Subcutaneous adipose tissue (tissue), 4 donors: Measurements from ENCODE around the gene DUS4L. TPM values are rescaled to one million over a fixed set of nuclear protein-coding genes. Genes with fewer than 3 reads are reported as not detected.

ENCODE experiments used
- total RNA-seq, 4 donors: library from RNA; depleted of rRNA; stranded (reverse); fragments of >200 nt; gene quantifications; one replicate each; pipeline ENCODE4 v1.1.0, GENCODE V29; 2016
- TF ChIP-seq, protein P1 (sequence below): fragments of 450-650 bp; IDR thresholded peaks from one replicate; pipeline ENCODE4 v1.5.1; 2016; ENCODE audit warnings: low read depth, mild to moderate bottlenecking, control low read depth, antibody characterized with exemption, moderate library complexity

The DUS4L gene, protein sequence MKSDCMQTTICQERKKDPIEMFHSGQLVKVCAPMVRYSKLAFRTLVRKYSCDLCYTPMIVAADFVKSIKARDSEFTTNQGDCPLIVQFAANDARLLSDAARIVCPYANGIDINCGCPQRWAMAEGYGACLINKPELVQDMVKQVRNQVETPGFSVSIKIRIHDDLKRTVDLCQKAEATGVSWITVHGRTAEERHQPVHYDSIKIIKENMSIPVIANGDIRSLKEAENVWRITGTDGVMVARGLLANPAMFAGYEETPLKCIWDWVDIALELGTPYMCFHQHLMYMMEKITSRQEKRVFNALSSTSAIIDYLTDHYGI
- 10 to 100 TPM in 2 of 4 donors, 1 to 10 TPM in 2; 6.3 to 12.6 (median 8.7) TPM for total RNA-seq

DNA sequence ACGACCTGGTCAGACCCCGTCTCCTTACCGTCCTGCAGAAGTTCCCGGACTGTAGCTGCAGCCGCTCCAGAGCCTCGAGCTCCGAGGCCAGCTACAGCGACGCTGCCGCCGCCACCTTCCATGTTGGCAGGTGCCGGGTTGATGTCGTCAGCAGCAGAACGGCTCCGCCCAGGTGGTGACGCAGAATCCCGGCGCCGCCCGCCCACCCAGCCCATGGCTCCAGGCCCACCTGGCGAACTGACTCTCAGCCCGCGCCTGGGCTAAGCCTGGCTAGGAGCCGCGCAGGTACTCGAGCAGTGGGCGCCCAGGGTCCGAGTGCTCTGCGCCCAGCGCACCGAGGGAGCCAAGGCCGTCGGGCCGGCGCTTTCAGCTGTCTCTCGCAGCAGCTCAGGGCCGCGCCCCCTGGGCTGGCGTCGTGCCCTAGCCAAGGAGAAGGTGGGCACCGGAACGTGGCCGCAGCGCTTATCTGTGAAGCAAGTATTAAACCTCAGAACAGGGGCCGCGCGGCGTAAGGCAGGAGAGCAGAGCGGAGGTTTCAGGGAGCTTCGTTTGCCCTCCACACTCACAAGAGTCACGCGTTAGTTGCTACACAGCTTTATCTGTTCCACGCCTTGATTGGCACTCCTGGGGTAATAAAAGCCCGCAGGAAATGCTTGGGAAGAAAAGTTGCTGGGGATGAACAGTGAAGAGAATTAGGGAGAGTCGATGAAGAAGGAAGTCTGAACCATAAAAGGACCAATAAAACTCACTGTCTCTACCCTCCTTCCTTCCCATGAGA lies at the start of gene DUS4L, which contains the start of gene COG5:
DUS4L (plus strand) TSS at position 197 of the 778 bp plus-strand sequence. CDS start 3,100 bp downstream, outside the sequence.
COG5 (minus strand) TSS at position 146 of the 778 bp plus-strand sequence; CDS start at position 122, 24 bp downstream.
- TF ChIP-seq, protein P1, sequence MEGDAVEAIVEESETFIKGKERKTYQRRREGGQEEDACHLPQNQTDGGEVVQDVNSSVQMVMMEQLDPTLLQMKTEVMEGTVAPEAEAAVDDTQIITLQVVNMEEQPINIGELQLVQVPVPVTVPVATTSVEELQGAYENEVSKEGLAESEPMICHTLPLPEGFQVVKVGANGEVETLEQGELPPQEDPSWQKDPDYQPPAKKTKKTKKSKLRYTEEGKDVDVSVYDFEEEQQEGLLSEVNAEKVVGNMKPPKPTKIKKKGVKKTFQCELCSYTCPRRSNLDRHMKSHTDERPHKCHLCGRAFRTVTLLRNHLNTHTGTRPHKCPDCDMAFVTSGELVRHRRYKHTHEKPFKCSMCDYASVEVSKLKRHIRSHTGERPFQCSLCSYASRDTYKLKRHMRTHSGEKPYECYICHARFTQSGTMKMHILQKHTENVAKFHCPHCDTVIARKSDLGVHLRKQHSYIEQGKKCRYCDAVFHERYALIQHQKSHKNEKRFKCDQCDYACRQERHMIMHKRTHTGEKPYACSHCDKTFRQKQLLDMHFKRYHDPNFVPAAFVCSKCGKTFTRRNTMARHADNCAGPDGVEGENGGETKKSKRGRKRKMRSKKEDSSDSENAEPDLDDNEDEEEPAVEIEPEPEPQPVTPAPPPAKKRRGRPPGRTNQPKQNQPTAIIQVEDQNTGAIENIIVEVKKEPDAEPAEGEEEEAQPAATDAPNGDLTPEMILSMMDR = no peak

DNA sequence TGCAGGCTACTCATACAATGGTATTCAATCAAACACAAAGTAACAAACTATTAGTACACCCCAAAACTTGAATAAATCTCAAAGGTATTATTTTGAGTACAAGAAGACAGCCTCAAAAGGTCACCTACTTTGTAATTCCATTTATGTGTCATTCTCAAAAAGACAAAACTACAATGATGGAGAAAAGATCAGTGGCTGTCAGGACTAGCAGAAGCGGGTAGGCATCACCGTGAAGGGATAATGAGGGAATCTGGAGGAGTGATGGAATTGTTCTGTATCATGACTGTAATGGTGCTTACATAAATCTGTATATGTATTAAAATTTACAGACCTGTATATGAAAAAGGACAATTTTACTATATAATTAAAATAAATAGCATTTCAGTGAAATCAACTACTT lies 37.1 kb upstream of the DUS4L start:
- TF ChIP-seq, protein P1 = no peak

DNA sequence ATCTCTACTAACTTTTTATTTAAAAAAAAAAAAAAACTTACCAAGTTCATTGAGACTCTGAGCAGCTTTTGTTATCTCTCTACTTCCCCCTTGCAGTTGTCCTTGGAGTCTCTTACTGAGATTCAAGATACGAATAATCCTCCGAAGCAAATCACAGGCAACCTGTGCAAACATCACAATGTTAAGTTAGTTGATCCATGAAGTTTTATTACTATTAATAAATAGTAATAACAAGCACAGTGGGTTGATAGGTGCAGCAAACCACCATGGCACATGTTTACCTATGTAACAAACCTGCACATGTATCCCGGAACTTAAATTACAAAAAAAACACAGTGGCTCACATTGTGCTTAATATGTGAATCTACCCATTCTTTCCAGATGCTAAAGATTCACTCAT lies 36.6 kb upstream of the DUS4L start:
- TF ChIP-seq, protein P1 = no peak

DNA sequence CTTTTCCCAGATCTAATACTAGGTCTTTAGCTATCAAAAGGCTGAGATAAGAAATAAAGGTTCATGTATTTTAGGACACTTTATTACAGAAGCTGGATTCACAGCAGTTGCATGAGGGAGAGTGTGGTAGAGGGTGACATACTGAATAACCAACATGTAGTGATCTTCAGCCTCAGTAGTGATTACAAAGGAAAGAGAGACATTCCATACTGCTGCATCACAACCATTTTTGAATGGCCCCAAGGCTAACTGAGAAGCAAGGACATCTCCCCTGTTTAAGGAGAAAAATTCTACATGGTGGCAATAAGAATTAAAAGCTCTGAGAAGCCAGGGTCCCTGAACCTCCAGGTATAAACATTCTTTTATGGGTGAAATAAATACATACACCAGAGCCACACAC lies 35.3 kb upstream of the DUS4L start:
- TF ChIP-seq, protein P1 = no peak

DNA sequence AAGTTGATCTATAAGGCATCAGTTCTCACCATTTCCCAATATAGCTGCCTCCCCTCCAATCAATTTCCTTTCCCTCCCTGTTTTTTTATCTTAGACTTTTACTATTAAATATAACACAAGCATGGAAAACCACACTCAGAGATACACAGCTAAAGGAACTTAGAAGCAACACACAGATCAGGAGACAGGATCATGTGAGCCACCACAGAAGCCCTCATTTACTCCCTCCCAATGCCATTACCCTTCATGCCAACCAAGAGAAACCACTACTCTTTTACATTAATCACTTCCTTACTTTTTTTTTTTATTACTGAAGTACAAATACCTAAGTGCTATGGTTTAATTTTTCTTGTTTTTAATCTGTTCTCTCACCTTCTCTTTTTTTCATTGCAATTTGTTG lies 33.0 kb upstream of the DUS4L start:
- TF ChIP-seq, protein P1 = no peak

DNA sequence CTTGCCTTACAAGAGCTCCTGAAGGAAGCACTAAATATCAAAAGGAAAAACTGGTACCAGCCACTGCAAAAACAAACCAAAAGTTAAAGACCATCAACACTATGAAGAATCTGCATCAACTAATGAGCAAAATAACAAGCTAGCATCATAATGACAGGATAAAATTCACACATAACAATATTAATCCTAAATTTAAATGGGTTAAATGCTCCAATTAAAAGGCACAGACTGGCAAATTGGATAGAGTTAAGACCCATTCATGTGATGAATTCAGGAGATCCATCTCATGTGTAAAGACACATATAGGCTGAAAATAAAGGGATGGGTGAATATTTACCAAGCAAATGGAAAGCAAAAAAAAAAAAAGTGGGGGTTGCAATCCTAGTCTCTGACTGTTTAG lies 29.6 kb upstream of the DUS4L start:
- TF ChIP-seq, protein P1 = no peak

DNA sequence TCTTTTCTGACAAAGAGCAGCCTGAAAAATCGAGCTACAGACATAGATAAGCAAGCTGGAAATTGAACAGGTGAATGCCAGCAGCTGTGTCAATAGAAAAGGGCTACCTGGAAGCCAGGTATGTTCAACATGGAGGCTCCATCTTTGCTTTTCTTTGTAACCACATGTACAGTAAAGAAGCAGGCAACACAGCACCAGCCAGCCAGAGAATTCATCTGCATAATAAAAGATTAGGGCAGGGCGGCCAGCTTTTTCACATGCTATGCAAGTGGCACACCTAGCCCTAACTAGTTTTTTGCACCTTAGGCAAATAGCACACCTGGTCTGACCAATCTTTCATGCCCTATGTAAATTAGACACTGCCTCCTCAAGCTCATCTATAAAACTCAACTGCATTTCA lies 25.8 kb upstream of the DUS4L start:
- TF ChIP-seq, protein P1 = no peak
